GM18873 (cell line): Measurements from ENCODE around the gene LMF1.
"Not testable (repeated sequence)": the region's sequence is repeated elsewhere in the genome, so short reads cannot be mapped to it uniquely, and the experiment has no call there.

ENCODE experiments used
- ATAC-seq: cut with Tn5 transposase; IDR thresholded peaks from one replicate; pipeline ENCODE4 v1.9.1; 2021; ENCODE audit warnings: mild to moderate bottlenecking, moderate library complexity, moderate number of reproducible peaks; ENCODE audit not compliant: unreplicated experiment, low FRiP score

Gene LMF1

GRCh38 chr16:898761-899682, 71.8 kb downstream of the LMF1 start:
- ATAC-seq, result no peak

DNA sequence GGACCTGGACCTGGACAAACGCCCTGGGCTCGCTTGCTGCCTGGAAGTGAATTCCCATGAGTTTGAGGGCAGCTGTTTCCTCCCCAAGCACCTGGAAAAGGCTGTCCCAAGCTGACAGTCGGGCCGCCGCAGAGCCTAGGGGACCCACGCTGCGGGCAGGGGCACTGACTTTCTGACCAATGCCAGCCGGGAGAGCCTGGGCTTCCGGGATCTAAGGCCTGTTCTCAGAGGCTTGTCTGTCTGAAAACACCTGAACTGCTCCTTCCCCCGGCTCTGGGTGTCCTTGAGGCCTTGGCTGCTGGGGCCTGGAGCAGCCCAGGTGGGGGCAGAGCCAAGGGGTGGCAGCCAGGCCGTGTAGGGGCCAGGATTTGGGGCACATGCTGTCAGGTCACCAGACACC, 72.6 kb downstream of the LMF1 start:
- no peak for ATAC-seq

DNA sequence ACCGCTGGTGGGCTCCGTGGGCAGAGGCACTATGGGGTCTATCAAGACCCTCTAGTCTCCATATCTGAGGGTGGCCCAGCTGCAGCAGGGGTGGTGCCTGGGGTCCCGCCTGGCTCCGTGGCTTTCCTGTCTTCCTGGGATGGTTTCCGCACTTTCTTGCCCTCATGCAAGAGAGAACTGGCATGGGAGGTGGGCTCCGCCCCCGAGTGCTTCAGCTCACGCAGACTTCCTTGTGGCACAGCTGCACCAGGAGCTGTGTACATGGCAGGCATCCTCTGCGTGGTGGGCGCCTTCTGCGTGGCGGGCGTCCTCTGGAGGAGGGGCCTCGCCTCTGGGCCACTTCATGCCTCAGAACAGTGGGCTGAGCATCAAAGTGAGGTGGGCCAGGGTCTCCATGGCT, 73.1 kb downstream of the LMF1 start:
- no peak for ATAC-seq

DNA sequence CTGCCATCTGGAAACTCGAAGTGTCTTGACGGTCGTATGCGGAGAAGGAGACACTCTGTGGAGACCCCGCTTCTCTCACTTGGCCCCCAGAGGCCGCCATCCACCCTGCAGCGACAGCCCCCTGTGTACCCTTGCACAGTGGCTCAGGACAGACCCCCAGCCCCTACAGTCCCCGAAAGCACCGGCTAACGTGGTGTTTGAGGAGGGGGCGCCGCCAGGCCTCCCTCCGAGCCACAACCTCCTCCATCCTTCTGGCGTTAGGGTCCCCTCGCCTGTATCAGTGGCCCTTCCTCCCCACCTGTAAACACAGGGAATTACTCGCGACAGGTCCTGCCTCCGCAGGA, 73.6 kb downstream of the LMF1 start:
- ATAC-seq, result no peak

GRCh38 chr16:896261-897199, 74.3 kb downstream of the LMF1 start:
- no peak for ATAC-seq

- ATAC-seq, result no peak
Observed at GRCh38 chr16:895371-895770, 75.4 kb downstream of the LMF1 start.

- ATAC-seq, result no peak
Observed at GRCh38 chr16:894841-895240, 75.9 kb downstream of the LMF1 start.

- ATAC-seq, result no peak
Observed at GRCh38 chr16:894136-894535, 76.6 kb downstream of the LMF1 start.

- no peak for ATAC-seq
Observed at GRCh38 chr16:893360-893759, 77.4 kb downstream of the LMF1 start.

DNA sequence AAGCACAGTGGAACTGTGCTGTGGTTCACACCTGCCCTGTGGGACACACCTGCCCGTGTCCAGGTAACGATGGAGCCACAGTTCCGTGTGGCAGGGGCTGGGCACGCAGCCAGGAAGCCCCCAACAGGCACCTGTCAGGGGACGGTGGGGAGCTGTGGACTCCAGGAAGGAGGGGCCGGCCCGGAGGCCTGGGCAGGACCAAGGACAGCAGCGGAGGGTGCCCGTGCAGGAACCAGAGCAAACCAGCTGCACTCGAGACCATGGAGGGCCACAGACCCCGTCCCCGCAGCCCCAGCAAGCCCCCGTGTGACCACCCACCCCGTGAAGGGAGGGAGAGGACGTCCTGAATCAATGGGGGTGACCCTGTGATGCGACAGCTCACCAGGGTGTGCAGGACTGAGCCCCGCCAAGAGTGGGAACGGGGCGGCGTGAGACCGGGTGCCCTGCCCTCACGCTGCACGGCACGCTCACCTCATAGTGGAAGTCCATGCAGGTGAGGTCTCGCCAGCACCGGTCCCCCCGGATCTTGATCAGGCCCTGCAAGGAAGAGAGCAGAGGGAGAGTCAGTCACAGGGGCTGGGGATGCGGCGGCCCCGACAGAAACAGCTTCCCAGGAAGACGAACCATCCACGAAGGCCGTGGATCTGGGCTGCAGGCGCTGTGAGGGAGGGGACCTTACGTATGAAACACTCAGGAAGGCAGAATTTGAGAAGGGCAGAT, 78.1 kb downstream of the LMF1 start:
- ATAC-seq, result no peak

DNA sequence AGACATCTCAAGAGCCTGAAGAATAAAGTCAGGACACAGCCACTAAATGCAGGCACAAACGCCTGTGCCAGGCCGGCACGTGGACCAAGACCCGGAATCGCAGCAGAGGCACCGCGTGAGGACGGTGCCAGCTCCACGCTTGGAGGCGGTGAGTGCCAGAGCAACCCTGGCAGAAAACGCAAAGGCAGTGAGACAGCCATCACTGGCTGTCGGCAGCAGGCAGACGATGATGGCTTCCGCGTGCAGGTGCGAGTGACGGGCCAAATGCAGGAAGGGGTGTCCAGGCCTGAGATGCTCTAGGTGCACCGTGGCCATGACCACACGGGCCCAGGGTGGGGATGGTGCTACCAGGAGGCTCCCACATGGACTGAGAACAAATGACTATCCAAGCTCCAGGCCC, 78.8 kb downstream of the LMF1 start:
- ATAC-seq, result no peak

GRCh38 chr16:891353-891740, 79.4 kb downstream of the LMF1 start:
- no peak for ATAC-seq

GRCh38 chr16:890716-891352, 80.0 kb downstream of the LMF1 start:
- ATAC-seq, result no peak

DNA sequence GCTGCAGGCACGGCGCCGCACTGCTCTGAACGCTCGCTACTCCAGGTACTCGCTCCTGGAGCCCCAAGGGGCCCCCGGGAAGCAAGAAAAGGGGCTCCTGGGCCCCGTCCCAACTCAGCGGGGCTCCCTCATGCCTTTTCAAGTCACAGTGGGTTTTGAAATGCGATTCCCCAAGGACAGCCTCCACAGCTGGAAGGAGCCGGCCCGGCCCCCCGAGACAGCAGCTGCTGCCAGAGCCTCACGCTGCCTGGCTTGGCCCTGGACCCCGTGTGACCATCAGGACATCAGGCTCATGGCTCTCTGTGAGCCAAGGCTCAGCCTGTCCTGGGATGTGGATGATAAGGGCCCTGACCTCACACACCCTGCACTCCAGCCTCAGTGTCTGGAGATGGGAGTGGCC, 80.6 kb downstream of the LMF1 start:
- no peak for ATAC-seq

DNA sequence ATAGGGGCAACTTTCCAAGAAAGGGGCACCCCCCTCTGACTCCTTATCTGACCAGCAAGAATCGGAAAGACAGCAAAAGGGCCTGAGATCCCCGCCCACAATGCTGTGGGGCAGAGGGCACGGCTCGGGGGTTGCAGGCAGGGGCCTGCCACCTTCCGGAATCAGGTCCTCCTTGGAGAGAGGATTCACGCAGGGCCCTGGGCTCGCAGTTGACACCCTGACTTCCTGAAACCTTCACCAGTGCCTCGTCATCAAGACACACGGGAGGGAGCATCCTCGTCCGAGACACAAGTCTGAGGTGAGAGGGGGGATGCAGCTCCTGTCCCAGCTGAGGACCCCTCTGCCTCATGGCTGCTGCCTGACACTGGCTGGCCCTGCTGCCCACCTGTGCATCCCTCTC, 81.2 kb downstream of the LMF1 start:
- ATAC-seq, result no peak

- no peak for ATAC-seq
Observed at GRCh38 chr16:888901-889570, 81.7 kb downstream of the LMF1 start.

DNA sequence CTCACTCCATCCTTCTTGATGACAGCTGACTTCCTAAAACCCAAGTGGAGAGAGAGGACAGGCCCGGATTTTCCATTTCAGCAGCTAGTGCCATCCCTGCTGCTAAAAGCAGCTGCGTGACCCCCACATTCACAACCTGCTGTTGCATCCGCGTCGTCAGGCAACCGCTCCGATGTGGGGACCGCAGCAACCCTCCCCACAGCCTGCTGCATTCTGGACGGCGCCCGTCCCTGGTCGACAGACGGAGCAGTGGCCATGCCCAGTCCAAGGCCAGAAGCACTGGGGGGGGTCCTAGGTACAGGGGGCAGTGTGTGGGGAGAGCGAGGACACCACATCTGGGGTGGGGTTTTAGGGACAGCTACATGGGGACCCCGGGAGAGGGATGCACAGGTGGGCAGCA, 82.3 kb downstream of the LMF1 start:
- not testable (repeated sequence) for ATAC-seq

DNA sequence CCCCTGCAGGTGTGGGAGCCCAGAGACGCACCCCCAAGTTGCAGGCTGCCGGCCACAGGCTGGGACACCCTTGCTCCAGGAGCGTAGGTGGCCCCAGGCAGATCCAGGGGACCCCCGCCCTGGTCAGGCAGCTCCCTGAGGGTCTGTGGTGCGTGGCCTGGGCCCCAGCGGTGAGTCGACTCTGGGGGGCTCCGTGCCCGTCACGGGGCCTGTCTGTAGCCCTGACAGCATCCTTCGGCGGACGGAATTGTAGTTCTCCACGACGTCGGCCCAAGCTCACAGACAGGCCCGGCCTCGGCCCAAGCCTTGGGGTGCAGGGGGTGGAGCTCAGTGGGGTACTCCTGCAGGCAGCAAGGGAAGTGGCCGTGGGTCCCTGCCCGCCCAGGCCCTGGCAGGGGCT, 82.9 kb downstream of the LMF1 start:
- no peak for ATAC-seq

GRCh38 chr16:886802-887731, 83.7 kb downstream of the LMF1 start:
- no peak for ATAC-seq
